SHP77 (cell line): ENCODE results near the gene TOP1.
"Not testable (repeated sequence)": the region's sequence is repeated elsewhere in the genome, so short reads cannot be mapped to it uniquely, and the experiment has no call there.

Experiments
- DNase-seq, 2 experiments: peaks; one replicate each; lab custom pipeline; 2025; lab: John Stamatoyannopoulos, UW

The TOP1 gene

GRCh38 chr20:41132388-41132775 is 103.8 kb downstream of the TOP1 start:
- DNase-seq: not testable (repeated sequence)

- peak; percentile 64 to 77 for DNase-seq
Observed at GRCh38 chr20:41133709-41134361, 105.2 kb downstream of the TOP1 start.

- no peak for DNase-seq
Observed at GRCh38 chr20:41134362-41135186, 106.0 kb downstream of the TOP1 start.

GRCh38 chr20:41135187-41135887 is 106.7 kb downstream of the TOP1 start:
- DNase-seq: peak in 1 of 2 experiments; percentile 46

DNA sequence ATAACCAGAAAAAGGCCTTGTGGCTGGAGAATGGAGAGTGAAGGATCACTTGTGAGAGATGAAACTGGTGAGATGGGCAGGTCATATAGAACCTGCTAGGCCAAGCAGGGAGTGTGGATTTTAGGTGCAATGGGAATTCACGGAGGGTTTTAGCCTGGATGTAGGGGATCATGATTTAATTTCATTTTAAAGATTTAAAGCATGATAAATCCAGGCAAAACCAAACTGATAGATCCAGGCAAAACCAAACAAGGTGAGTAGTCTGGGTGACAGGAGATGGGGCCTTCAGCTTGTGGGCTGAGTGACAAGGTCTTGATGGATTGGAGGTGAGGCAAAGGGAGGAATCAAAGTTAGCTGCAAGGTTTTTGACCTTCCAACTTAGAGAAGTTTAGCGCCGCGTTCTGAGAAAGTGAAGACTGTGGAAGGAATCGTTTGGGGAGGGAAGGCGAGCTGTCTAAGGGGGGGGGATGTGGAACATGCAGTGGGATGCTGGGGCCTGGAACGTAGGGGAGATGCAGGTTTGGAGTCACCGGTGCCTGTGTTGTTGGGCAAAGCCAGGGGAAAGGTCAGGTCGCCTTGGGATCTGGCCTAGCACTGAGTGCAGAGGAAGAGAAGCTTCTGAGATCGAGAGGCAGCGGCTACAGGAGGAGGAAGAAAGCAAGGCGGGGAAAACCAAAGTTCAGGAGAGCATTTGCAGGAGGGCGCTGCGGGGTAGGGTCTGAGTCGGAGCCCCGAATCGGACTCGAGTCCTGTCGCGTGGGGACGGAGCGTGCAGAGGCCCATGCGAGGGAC is 107.5 kb downstream of the TOP1 start:
- DNase-seq: no peak

GRCh38 chr20:41136680-41137613 is 108.3 kb downstream of the TOP1 start, which contains the start of gene PLCG1:
PLCG1 (plus strand) TSS chr20:41137543; CDS start chr20:41137642, 99 bp downstream.
- peak; percentile 72 to 77 for DNase-seq

GRCh38 chr20:41137614-41138474 is 109.2 kb downstream of the TOP1 start:
- DNase-seq: peak; percentile 21 to 33

GRCh38 chr20:41138475-41139226 is 110.0 kb downstream of the TOP1 start:
- no peak for DNase-seq

DNA sequence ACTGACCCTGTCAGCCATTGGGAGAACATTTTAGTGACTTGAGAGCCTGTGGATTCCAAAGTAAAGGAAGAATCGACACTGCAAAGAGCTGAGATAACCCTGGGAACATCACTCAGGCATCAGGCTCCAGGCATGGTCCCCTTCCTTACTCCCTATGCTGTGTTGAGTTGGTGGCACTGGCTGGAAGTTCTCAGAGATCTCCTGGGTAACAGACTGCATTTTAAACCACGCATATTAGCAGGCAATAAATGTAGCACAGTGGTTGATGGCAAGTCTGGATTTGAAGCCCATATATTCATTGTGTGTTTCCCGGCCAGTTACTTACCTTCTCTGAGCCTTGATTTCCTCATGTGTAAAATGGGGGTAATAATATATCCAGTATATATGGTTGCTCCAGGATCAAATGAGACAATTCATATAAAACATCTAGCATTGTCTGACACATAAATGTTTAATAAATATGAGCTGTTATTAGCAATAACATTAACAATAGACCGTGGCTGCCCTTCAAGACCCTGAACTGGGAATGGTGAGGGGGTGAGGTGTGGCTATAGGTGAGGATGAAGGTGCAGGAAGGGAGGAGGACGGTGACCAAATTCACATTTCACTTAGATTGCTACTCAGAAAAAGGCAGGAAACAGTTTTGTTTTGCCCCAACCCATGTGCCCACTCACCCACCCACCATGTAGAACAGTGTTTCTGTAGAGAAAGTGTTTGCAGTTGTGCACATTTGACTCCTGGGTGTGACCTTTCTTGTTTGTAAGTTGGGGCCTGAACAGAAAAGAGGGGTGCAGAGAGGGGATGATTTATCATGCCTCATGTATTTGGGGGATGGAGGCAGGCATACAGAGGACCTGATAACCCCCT is 110.8 kb downstream of the TOP1 start:
- DNase-seq: no peak

DNA sequence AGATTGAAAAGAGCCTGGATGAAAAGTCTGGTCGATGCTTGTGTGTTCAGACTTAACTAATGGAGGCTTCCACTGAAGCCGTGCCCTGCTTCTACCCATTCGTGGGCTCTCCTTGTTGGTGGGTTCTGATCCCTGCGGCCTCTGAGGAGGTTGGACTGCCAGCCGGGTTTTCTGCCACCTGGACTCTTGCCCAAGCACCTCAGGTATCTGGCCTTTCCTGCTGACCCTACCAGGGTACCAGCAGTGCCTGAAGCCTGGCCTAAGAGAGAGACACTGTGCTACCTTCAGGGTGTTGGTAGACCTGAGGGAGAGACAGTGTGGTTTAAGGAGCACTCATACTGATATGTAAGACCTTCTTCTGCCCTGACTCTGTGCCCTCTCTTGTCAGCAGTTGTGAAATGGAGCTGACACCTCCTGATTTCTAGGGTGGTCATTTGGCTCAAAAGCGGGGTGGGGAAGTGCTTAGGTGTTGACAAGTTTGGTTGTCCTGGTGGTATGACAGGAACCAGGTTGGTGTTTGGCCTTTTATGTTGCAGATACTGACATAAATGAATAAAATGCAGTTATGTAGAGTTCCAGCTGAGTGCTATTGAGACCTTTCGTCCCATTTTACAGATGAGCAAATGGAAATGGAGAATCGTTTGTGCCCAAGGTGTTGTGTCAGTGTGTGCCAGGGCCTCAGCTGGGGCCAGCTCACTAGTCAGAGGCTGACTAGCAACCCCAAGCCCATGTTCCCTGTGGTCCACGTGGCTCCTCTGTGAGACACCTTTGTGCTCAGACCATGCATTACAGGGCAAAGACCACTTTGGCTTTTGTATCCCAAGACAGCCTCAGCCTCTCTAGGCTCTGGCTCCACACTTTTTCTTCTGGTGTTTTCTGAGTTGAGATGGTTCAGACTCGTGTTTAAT is 111.9 kb downstream of the TOP1 start:
- DNase-seq: no peak

- no peak for DNase-seq
Observed at GRCh38 chr20:41141153-41141815, 112.7 kb downstream of the TOP1 start.

DNA sequence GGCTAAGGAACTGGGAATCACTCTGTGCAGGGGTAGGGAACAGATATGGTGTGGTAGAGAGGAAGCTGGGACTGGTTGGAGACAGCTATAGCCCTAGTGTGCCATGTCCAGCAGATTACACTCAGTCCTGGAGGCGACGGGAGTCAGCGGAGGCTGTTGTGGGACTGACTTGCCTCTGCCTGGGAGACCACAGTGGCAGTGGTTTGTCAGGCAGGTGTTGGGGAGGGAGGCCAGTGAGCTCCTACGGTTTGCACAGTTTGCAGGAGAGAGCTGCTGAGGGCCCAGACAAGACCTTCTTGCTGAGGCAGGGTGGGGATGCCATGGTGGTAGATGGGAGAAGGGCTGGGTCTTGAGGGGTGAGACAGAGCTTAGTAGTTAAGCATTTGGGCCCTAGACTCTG is 113.6 kb downstream of the TOP1 start:
- no peak for DNase-seq

GRCh38 chr20:41142919-41143318 is 114.3 kb downstream of the TOP1 start:
- no peak for DNase-seq

DNA sequence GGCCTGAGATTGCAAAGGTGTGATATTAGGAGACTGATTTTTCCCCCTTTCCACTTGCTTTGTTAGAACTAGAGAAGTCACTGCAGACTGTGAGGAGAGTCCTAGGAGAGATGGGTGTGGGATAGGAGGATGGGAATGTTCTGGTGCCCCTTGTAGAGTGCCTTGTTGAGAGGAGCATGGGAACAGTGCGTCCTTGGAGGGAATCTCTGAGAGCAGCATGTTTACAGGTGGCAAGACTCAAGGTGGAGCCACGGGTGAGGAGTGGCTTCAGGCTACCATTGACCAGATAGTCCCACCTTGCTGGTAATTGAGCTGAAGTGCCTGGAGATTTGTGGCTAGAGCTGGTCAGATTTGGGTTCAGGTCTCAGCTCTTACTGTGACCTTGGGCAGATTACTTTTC is 114.7 kb downstream of the TOP1 start:
- DNase-seq: no peak

GRCh38 chr20:41145317-41145716 is 116.7 kb downstream of the TOP1 start:
- no peak for DNase-seq

- DNase-seq: no peak
Observed at GRCh38 chr20:41145821-41146620, 117.4 kb downstream of the TOP1 start.
